Testis (tissue), 2 donors: ENCODE data around the gene SLC6A8.

Source experiments
- POLR2A ChIP-seq: fragments of 450-650 bp; IDR thresholded peaks from one replicate; pipeline ENCODE4 v1.6.1; 2017; ENCODE audit warnings: antibody characterized with exemption, mild to moderate bottlenecking, moderate library complexity
- TF ChIP-seq, protein P1 (sequence below), 3 experiments: fragments of 450-650 bp in 2 of 3; fragments of 200-600 bp in 1 of 3; sonication (generic) in 1 of 3; IDR thresholded peaks; one replicate each; pipeline ENCODE4 v1.5.1; 2016 to 2019; ENCODE audit warnings: antibody characterized with exemption in 3 of 3, mild to moderate bottlenecking in 2 of 3, moderate library complexity in 1 of 3

DNA sequence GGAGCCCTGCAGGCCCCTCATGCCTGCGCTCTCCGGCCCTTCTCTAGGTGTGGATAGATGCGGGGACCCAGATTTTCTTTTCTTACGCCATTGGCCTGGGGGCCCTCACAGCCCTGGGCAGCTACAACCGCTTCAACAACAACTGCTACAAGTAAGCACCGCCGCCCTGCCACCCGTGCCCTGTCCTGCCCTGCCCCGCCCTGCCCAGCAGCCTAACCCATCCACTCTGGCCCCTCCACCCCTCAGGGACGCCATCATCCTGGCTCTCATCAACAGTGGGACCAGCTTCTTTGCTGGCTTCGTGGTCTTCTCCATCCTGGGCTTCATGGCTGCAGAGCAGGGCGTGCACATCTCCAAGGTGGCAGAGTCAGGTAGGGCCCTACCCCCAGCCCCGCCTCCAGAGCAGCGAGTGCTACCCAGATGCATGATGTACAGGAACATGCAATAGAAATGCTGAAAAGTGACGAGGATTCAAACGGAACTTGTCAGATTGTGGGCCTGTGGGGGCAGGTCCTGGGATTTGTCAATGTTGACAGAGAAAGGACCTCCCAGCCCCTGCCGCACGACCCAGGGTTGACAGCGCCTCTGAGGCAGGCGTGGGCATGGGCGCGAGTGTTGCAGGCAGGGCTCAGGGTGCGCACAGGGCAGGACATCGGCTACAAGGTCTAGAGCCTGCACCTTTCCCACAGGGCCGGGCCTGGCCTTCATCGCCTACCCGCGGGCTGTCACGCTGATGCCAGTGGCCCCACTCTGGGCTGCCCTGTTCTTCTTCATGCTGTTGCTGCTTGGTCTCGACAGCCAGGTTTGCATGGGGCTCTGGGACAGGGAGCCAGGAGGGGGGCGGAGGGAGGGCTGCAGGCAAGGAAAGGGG is 5.7 kb downstream of the SLC6A8 start:
- TF ChIP-seq, protein P1, sequence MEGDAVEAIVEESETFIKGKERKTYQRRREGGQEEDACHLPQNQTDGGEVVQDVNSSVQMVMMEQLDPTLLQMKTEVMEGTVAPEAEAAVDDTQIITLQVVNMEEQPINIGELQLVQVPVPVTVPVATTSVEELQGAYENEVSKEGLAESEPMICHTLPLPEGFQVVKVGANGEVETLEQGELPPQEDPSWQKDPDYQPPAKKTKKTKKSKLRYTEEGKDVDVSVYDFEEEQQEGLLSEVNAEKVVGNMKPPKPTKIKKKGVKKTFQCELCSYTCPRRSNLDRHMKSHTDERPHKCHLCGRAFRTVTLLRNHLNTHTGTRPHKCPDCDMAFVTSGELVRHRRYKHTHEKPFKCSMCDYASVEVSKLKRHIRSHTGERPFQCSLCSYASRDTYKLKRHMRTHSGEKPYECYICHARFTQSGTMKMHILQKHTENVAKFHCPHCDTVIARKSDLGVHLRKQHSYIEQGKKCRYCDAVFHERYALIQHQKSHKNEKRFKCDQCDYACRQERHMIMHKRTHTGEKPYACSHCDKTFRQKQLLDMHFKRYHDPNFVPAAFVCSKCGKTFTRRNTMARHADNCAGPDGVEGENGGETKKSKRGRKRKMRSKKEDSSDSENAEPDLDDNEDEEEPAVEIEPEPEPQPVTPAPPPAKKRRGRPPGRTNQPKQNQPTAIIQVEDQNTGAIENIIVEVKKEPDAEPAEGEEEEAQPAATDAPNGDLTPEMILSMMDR (IDR thresholded peaks at IDR 0.05): no peak
- TF ChIP-seq POLR2A: no peak
